Naive thymus-derived CD8-positive, alpha-beta T cell (primary cell): ENCODE results near the gene CTNNBL1. TPM values are rescaled to one million over a fixed set of nuclear protein-coding genes. Genes with fewer than 3 reads are reported as not detected.

ENCODE experiments used
- ATAC-seq, 2 donors: fragments of 150-1000 bp; cut with Tn5 transposase in 1 of 2; sonication (Bioruptor Pico), chemical (Tn5 transposase) in 1 of 2; 1 replicate in 1 of 2; 2 replicates in 1 of 2; pipeline ENCODE4 v1.10.0; 2021; ENCODE audit warnings: mild to moderate bottlenecking in 2 of 2, moderate library complexity in 2 of 2
- POLR2A ChIA-PET: fragments of 350-600 bp; sonication (Branson Sonifier 250); formaldehyde crosslinking; loops from one replicate; lab custom pipeline; 2021; ENCODE audit warnings: antibody characterized with exemption; lab: Charles Lee
- DNase-seq, 10 donors: peaks; one replicate each; pipeline versions ENCODE4 v3.0.0 to v3.0.0-alpha.2; 2020 to 2022
- H3K27ac Mint-ChIP-seq, 10 donors: one replicate each; pipeline ENCODE4 v1.8.0; 2020 to 2022; ENCODE audit warnings: mild to moderate bottlenecking in 10 of 10, mixed read lengths in 10 of 10, moderate library complexity in 4 of 10, inconsistent platforms in 1 of 10
- H3K27me3 Mint-ChIP-seq, 5 donors: one replicate each; pipeline ENCODE4 v1.8.0; 2021 to 2022; ENCODE audit warnings: mixed read lengths in 5 of 5
- H3K36me3 Mint-ChIP-seq, 3 donors: one replicate each; pipeline ENCODE4 v1.8.0; 2020 to 2022; ENCODE audit warnings: mixed read lengths in 3 of 3, mild to moderate bottlenecking in 2 of 3, inconsistent platforms in 1 of 3
- H3K4me1 Mint-ChIP-seq, 4 donors: one replicate each; pipeline ENCODE4 v1.8.0; 2021 to 2022; ENCODE audit warnings: mixed read lengths in 4 of 4
- H3K4me3 Mint-ChIP-seq, 10 donors: one replicate each; pipeline ENCODE4 v1.8.0; 2020 to 2022; ENCODE audit warnings: mild to moderate bottlenecking in 10 of 10, mixed read lengths in 10 of 10, moderate library complexity in 6 of 10, inconsistent platforms in 1 of 10
- H3K9me3 Mint-ChIP-seq, 9 donors: one replicate each; pipeline ENCODE4 v1.8.0; 2020 to 2022; ENCODE audit warnings: mixed read lengths in 9 of 9, mild to moderate bottlenecking in 3 of 9, inconsistent platforms in 1 of 9, moderate library complexity in 1 of 9
- polyA plus RNA-seq, 3 donors: library from polyadenylated mRNA; unstranded; fragments of 300-500 nt; fragmentation: Illumina TruSeq; gene quantifications; one replicate each; pipeline ENCODE4 v1.2.3, GENCODE V29; 2021
- total RNA-seq, 8 experiments: library from RNA in 2 of 8; stranded (reverse) in 2 of 8; gene quantifications; one replicate each; pipeline ENCODE4 v1.2.3 and lab custom pipeline; 2021 to 2026

Gene CTNNBL1
- total and polyA plus RNA-seq, 5 experiments from 2014 or later = 46.9 to 95.8 (median 85.1) TPM

GRCh38 chr20:37836926-37837325, 143.1 kb downstream of the CTNNBL1 start:
- POLR2A ChIA-PET = no interaction called here
- H3K27ac Mint-ChIP-seq = peak overlapping the region in 2 of 10 donors; percentile 12 to 40
- H3K9me3 Mint-ChIP-seq = no peaks in the 10 kb centered on the region
- DNase-seq (no peak), ATAC-seq (no peak)
- H3K36me3 Mint-ChIP-seq = peaks cover 0 to 34% (median 5%) of the 10 kb centered on the region in 3 donors
- H3K4me3 Mint-ChIP-seq = no peak overlapping the region
- peaks cover 3 to 14% (median 8%) of the 10 kb centered on the region in 4 donors for H3K4me1 Mint-ChIP-seq
- H3K27me3 Mint-ChIP-seq = no peaks in the 10 kb centered on the region

- Mint-ChIP-seq H3K27ac (peak overlapping the region in 1 of 10 donors; percentile 3), H3K4me1 (peaks cover 3 to 12% (median 8%) of the 10 kb centered on the region in 4 donors), H3K9me3 (no peaks in the 10 kb centered on the region), H3K27me3 (no peaks in the 10 kb centered on the region), H3K36me3 (peaks cover 7 to 44% (median 12%) of the 10 kb centered on the region in 3 donors), H3K4me3 (no peak overlapping the region)
- DNase-seq (no peak), ATAC-seq (no peak)
- POLR2A ChIA-PET = no interaction called here
Measured at GRCh38 chr20:37837924-37838323, 144.1 kb downstream of the CTNNBL1 start.

GRCh38 chr20:37838769-37839431, 145.1 kb downstream of the CTNNBL1 start:
- DNase-seq (no peak), ATAC-seq (no peak)
- H3K4me1 Mint-ChIP-seq = peaks cover 3 to 8% (median 7%) of the 10 kb centered on the region in 4 donors
- H3K27me3 Mint-ChIP-seq = no peaks in the 10 kb centered on the region
- H3K36me3 Mint-ChIP-seq = peaks cover 11 to 54% (median 15%) of the 10 kb centered on the region in 3 donors
- no peak overlapping the region for H3K27ac Mint-ChIP-seq
- H3K9me3 Mint-ChIP-seq = no peaks in the 10 kb centered on the region
- POLR2A ChIA-PET = no interaction called here
- H3K4me3 Mint-ChIP-seq = no peak overlapping the region

GRCh38 chr20:37839432-37839827, 145.6 kb downstream of the CTNNBL1 start:
- no peak overlapping the region for H3K4me3 Mint-ChIP-seq
- peaks cover 11 to 59% (median 15%) of the 10 kb centered on the region in 3 donors for H3K36me3 Mint-ChIP-seq
- H3K27me3 Mint-ChIP-seq = no peaks in the 10 kb centered on the region
- POLR2A ChIA-PET = no interaction called here
- DNase-seq = no peak
- no peak overlapping the region for H3K27ac Mint-ChIP-seq
- H3K9me3 Mint-ChIP-seq = no peaks in the 10 kb centered on the region
- no peak for ATAC-seq
- H3K4me1 Mint-ChIP-seq = peaks cover 3 to 8% (median 7%) of the 10 kb centered on the region in 4 donors

- Mint-ChIP-seq H3K27ac (no peak overlapping the region), H3K27me3 (no peaks in the 10 kb centered on the region), H3K9me3 (no peaks in the 10 kb centered on the region), H3K4me1 (peaks cover 3 to 8% (median 7%) of the 10 kb centered on the region in 4 donors), H3K4me3 (no peak overlapping the region), H3K36me3 (peaks cover 11 to 64% (median 15%) of the 10 kb centered on the region in 3 donors)
- DNase-seq (no peak), ATAC-seq (no peak)
- POLR2A ChIA-PET = no interaction called here
Measured at GRCh38 chr20:37839955-37840354, 146.1 kb downstream of the CTNNBL1 start.

- H3K36me3 Mint-ChIP-seq = peaks cover 11 to 75% (median 15%) of the 10 kb centered on the region in 3 donors
- no peak overlapping the region for H3K27ac Mint-ChIP-seq
- POLR2A ChIA-PET = no interaction called here
- H3K27me3 Mint-ChIP-seq = no peaks in the 10 kb centered on the region
- no peak for DNase-seq
- peaks cover 2 to 5% (median 4%) of the 10 kb centered on the region in 4 donors for H3K4me1 Mint-ChIP-seq
- H3K9me3 Mint-ChIP-seq = no peaks in the 10 kb centered on the region
- no peak overlapping the region for H3K4me3 Mint-ChIP-seq
- ATAC-seq = no peak
Measured at GRCh38 chr20:37841389-37841788, 147.6 kb downstream of the CTNNBL1 start.

- Mint-ChIP-seq H3K36me3 (peaks cover 11 to 81% (median 21%) of the 10 kb centered on the region in 3 donors), H3K4me3 (no peak overlapping the region), H3K9me3 (no peaks in the 10 kb centered on the region), H3K27me3 (no peaks in the 10 kb centered on the region), H3K27ac (peak overlapping the region in 1 of 10 donors; percentile 26), H3K4me1 (peaks cover 0 to 3% (median under 1%) of the 10 kb centered on the region in 4 donors)
- POLR2A ChIA-PET = no interaction called here
- ATAC-seq = no peak
- DNase-seq = no peak
Measured at GRCh38 chr20:37841971-37842370, 148.1 kb downstream of the CTNNBL1 start.

- Mint-ChIP-seq H3K27ac (peak overlapping the region in 1 of 10 donors; percentile 48), H3K4me3 (no peak overlapping the region), H3K27me3 (no peaks in the 10 kb centered on the region), H3K36me3 (peaks cover 11 to 95% (median 34%) of the 10 kb centered on the region in 3 donors), H3K4me1 (peaks cover 0 to 2% (median 0%) of the 10 kb centered on the region in 4 donors), H3K9me3 (no peaks in the 10 kb centered on the region)
- ATAC-seq = no peak
- DNase-seq = no peak
- POLR2A ChIA-PET = no interaction called here
Measured at GRCh38 chr20:37845241-37845681, 151.4 kb downstream of the CTNNBL1 start.

GRCh38 chr20:37845878-37846277, 152.0 kb downstream of the CTNNBL1 start:
- Mint-ChIP-seq H3K27me3 (no peaks in the 10 kb centered on the region), H3K36me3 (peaks cover 11 to 95% (median 31%) of the 10 kb centered on the region in 3 donors), H3K4me1 (peaks cover 0 to 2% (median 0%) of the 10 kb centered on the region in 4 donors), H3K9me3 (no peaks in the 10 kb centered on the region), H3K4me3 (no peak overlapping the region), H3K27ac (peak overlapping the region in 1 of 10 donors; percentile 17)
- POLR2A ChIA-PET = no interaction called here
- ATAC-seq (no peak), DNase-seq (no peak)

GRCh38 chr20:37846573-37846972, 152.7 kb downstream of the CTNNBL1 start:
- peaks cover 0 to 2% (median 0%) of the 10 kb centered on the region in 4 donors for H3K4me1 Mint-ChIP-seq
- DNase-seq = no peak
- H3K27ac Mint-ChIP-seq = no peak overlapping the region
- peaks cover 11 to 94% (median 31%) of the 10 kb centered on the region in 3 donors for H3K36me3 Mint-ChIP-seq
- no peak for ATAC-seq
- H3K9me3 Mint-ChIP-seq = no peaks in the 10 kb centered on the region
- no peak overlapping the region for H3K4me3 Mint-ChIP-seq
- POLR2A ChIA-PET = no interaction called here
- no peaks in the 10 kb centered on the region for H3K27me3 Mint-ChIP-seq

- no peak overlapping the region for H3K4me3 Mint-ChIP-seq
- no peak overlapping the region for H3K27ac Mint-ChIP-seq
Measured at GRCh38 chr20:37848706-37849105, 154.9 kb downstream of the CTNNBL1 start.

GRCh38 chr20:37849156-37849555, 155.3 kb downstream of the CTNNBL1 start:
- Mint-ChIP-seq H3K4me1 (peaks cover 0 to 2% (median 0%) of the 10 kb centered on the region in 4 donors), H3K4me3 (no peak overlapping the region), H3K9me3 (no peaks in the 10 kb centered on the region), H3K36me3 (peaks cover 0 to 84% (median 24%) of the 10 kb centered on the region in 3 donors), H3K27me3 (no peaks in the 10 kb centered on the region), H3K27ac (no peak overlapping the region)
- no peak for ATAC-seq
- POLR2A ChIA-PET = no interaction called here
- no peak for DNase-seq

More at GRCh38 chr20:37848706-37849105, 154.9 kb downstream of the CTNNBL1 start:
- DNase-seq (no peak), ATAC-seq (no peak)
- peaks cover 0 to 2% (median 0%) of the 10 kb centered on the region in 4 donors for H3K4me1 Mint-ChIP-seq
- H3K27me3 Mint-ChIP-seq = no peaks in the 10 kb centered on the region
- POLR2A ChIA-PET = no interaction called here
- peaks cover 0 to 84% (median 24%) of the 10 kb centered on the region in 3 donors for H3K36me3 Mint-ChIP-seq
- no peaks in the 10 kb centered on the region for H3K9me3 Mint-ChIP-seq

GRCh38 chr20:37849566-37849965, 155.7 kb downstream of the CTNNBL1 start:
- Mint-ChIP-seq H3K9me3 (no peaks in the 10 kb centered on the region), H3K4me3 (no peak overlapping the region), H3K27ac (no peak overlapping the region), H3K4me1 (peaks cover 0 to 2% (median 0%) of the 10 kb centered on the region in 4 donors), H3K36me3 (peaks cover 0 to 83% (median 24%) of the 10 kb centered on the region in 3 donors), H3K27me3 (no peaks in the 10 kb centered on the region)
- DNase-seq (no peak), ATAC-seq (no peak)
- POLR2A ChIA-PET = no interaction called here
